OCI-LY1 (cell line): ENCODE measurements around the gene MAP3K3.

Experiments used
- H2AFZ ChIP-seq: fragments of 200-600 bp; sonication (generic), shearing (Covaris generic); 2 replicates; pipeline ENCODE4 v1.6.0; 2014; ENCODE audit warnings: antibody characterized with exemption, mild to moderate bottlenecking, low read length
- H3F3A ChIP-seq: fragments of 200-600 bp; sonication (generic), shearing (Covaris generic); 2 replicates; pipeline ENCODE4 v1.6.0; 2014; ENCODE audit warnings: mild to moderate bottlenecking, antibody characterized with exemption, low read length, moderate library complexity; ENCODE audit not compliant: insufficient read depth
- H3K27ac ChIP-seq: fragments of 200-600 bp; sonication (generic); 2 replicates; pipeline ENCODE4 v1.5.1; 2014; ENCODE audit warnings: low read length, mixed run types, mild to moderate bottlenecking, low read depth; ENCODE audit not compliant: poor library complexity, severe bottlenecking
- H3K27me3 ChIP-seq: fragments of 200-600 bp; sonication (generic); 2 replicates; pipeline ENCODE4 v1.6.0; 2014; ENCODE audit warnings: antibody characterized with exemption, mild to moderate bottlenecking, low read length, moderate library complexity; ENCODE audit not compliant: insufficient read depth
- H3K36me3 ChIP-seq: fragments of 200-600 bp; sonication (generic); 2 replicates; pipeline ENCODE4 v1.6.1; 2014; ENCODE audit warnings: mild to moderate bottlenecking, antibody characterized with exemption, low read length, moderate library complexity, mixed read lengths; ENCODE audit not compliant: insufficient read depth
- H3K4me1 ChIP-seq: fragments of 200-600 bp; sonication (generic); 2 replicates; pipeline ENCODE4 v1.5.1; 2014; ENCODE audit warnings: mild to moderate bottlenecking, low read length, moderate library complexity; ENCODE audit not compliant: insufficient read depth, severe bottlenecking
- H3K4me2 ChIP-seq: fragments of 200-600 bp; sonication (generic), shearing (Covaris generic); 2 replicates; pipeline ENCODE4 v1.6.1; 2014; ENCODE audit warnings: low read length
- H3K4me3 ChIP-seq: fragments of 200-600 bp; sonication (generic); 2 replicates; pipeline ENCODE4 v1.5.1; 2014; ENCODE audit warnings: low read length, low read depth, mild to moderate bottlenecking, mixed read lengths; ENCODE audit not compliant: poor library complexity, severe bottlenecking
- H3K79me2 ChIP-seq: fragments of 200-600 bp; shearing (Covaris generic); 2 replicates; pipeline ENCODE4 v1.6.1; 2016; ENCODE audit warnings: mixed run types, low read length, mixed read lengths; ENCODE audit not compliant: insufficient read depth
- H3K9ac ChIP-seq: fragments of 200-600 bp; sonication (generic), shearing (Covaris generic); 2 replicates; pipeline ENCODE4 v1.6.1; 2014; ENCODE audit warnings: mild to moderate bottlenecking, low read length, mixed read lengths
- H3K9me2 ChIP-seq: fragments of 200-600 bp; sonication (generic), shearing (Covaris generic); 2 replicates; pipeline ENCODE4 v1.6.1; 2014; ENCODE audit warnings: low read depth, mild to moderate bottlenecking, low read length, mixed read lengths
- H3K9me3 ChIP-seq: fragments of 200-600 bp; shearing (Covaris generic); 2 replicates; pipeline ENCODE4 v1.6.1; 2014; ENCODE audit warnings: low read length, mixed read lengths
- H4K20me1 ChIP-seq: fragments of 200-600 bp; sonication (generic), shearing (Covaris generic); 2 replicates; pipeline ENCODE4 v1.6.0; 2016; ENCODE audit warnings: mild to moderate bottlenecking, low read length; ENCODE audit not compliant: insufficient read depth
- CTCF ChIP-seq: fragments of 200-600 bp; sonication (generic), shearing (Covaris generic); IDR thresholded peaks from 2 replicates; pipeline ENCODE4 v1.5.1; 2017; ENCODE audit warnings: mild to moderate bottlenecking, antibody characterized with exemption, low read length, moderate library complexity, mixed read lengths
- EZH2 ChIP-seq: fragments of 200-600 bp; sonication (generic), shearing (Covaris generic); IDR thresholded peaks from 2 replicates; pipeline ENCODE4 v1.8.0; 2017; ENCODE audit warnings: borderline replicate concordance, mixed run types, mild to moderate bottlenecking, antibody characterized with exemption, low read length, moderate library complexity, mixed read lengths

MAP3K3 gene

GRCh38 chr17:63722403-63722802, 100.2 kb downstream of the MAP3K3 start:
- Histone ChIP-seq H3K4me1 (no peaks in the 10 kb centered on the region), H3K9me3 (no peaks in the 10 kb centered on the region), H3K27me3 (no peaks in the 10 kb centered on the region), H4K20me1 (no peaks in the 10 kb centered on the region), H3K4me3 (no peak overlapping the region), H3K27ac (no peak overlapping the region), H3K79me2 (no peaks in the 10 kb centered on the region), H3F3A (no peaks in the 10 kb centered on the region), H3K9me2 (no peaks in the 10 kb centered on the region), H3K4me2 (no peak overlapping the region), H2AFZ (no peak overlapping the region), H3K36me3 (peaks cover 33% of the 10 kb centered on the region), H3K9ac (no peak overlapping the region)
- no peak for TF ChIP-seq EZH2
- TF ChIP-seq CTCF: no peak

- Histone ChIP-seq H3K27ac (no peak overlapping the region), H3K9me3 (no peaks in the 10 kb centered on the region), H3K4me1 (peaks cover 7% of the 10 kb centered on the region), H4K20me1 (no peaks in the 10 kb centered on the region), H3F3A (no peaks in the 10 kb centered on the region), H3K36me3 (no peaks in the 10 kb centered on the region), H3K9ac (no peak overlapping the region), H3K79me2 (peaks cover 7% of the 10 kb centered on the region; the same call in 1 of the 2 replicates), H3K4me3 (no peak overlapping the region), H3K4me2 (no peak overlapping the region), H3K27me3 (no peaks in the 10 kb centered on the region), H2AFZ (no peak overlapping the region), H3K9me2 (no peaks in the 10 kb centered on the region)
- TF ChIP-seq CTCF (no peak), EZH2 (no peak)
Observed at GRCh38 chr17:63735691-63736090, 113.5 kb downstream of the MAP3K3 start.

GRCh38 chr17:63740464-63741142, 118.4 kb downstream of the MAP3K3 start:
- Histone ChIP-seq H4K20me1 (no peaks in the 10 kb centered on the region), H3K9ac (peak overlapping the region; percentile 91), H2AFZ (no peak overlapping the region), H3K4me2 (peak overlapping the region; percentile 79), H3K4me1 (peaks cover 36% of the 10 kb centered on the region), H3K27me3 (no peaks in the 10 kb centered on the region), H3K79me2 (peaks cover 11% of the 10 kb centered on the region; the same call in 1 of the 2 replicates), H3F3A (peaks cover 2% of the 10 kb centered on the region; the same call in 1 of the 2 replicates), H3K36me3 (peaks cover 3% of the 10 kb centered on the region; the same call in 1 of the 2 replicates), H3K4me3 (peak overlapping the region; percentile 81), H3K9me2 (no peaks in the 10 kb centered on the region), H3K27ac (peak overlapping the region; percentile 71), H3K9me3 (no peaks in the 10 kb centered on the region)
- TF ChIP-seq EZH2 (no peak), CTCF (no peak)
